Suppressor macrophage treated with lipopolysaccharide for 4 hours (primary cell): Measurements from ENCODE around the gene CMTM1.
"Not testable (repeated sequence)": the region's sequence is repeated elsewhere in the genome, so short reads cannot be mapped to it uniquely, and the experiment has no call there.

Experiments
- DNase-seq: peaks from one replicate; pipeline ENCODE4 v3.0.0-alpha.2; 2020

CMTM1 gene

DNA sequence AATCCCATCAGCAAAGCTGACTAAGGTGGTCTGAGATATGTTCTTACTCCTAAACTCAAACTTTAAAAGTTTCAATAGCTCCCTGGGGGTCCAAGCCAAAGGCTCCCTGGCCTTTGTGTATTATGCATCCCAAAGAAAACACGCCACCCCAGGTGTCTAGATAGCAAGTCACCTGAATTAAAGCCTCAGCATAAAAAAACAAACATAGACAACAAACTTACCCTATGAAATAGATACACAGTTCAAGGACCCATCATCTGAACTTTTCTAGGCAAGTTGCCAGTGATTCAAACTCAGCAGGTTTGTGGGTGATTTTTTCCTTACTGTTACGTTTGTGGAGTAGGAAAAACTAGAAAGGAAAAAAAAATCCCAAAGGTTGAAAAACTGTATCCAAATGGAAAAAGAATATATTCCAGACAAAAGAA is 50.8 kb downstream of the CMTM1 start:
- DNase-seq = no peak

DNA sequence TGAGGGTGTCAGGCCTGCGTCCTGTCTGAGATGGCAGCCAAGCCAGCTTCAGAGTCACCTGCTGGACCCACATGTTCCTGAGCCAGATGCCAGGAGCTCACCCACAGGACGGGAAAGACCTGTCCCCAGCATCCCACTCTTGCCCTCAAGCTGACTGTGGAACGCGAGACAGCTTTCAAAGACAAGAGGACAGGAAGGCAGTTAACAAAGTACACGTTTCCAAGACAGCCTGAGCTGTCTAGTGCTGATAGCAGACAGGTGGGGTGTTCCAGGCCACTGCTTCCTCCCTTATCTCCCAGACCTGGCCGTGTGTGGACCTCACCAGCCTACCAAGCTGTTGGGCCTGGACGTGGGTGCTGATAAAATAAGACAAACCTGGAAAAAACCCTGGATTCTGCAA is 51.5 kb downstream of the CMTM1 start:
- DNase-seq = no peak

- DNase-seq = no peak
Measured at GRCh38 chr16:66618588-66619375, 52.5 kb downstream of the CMTM1 start.

DNA sequence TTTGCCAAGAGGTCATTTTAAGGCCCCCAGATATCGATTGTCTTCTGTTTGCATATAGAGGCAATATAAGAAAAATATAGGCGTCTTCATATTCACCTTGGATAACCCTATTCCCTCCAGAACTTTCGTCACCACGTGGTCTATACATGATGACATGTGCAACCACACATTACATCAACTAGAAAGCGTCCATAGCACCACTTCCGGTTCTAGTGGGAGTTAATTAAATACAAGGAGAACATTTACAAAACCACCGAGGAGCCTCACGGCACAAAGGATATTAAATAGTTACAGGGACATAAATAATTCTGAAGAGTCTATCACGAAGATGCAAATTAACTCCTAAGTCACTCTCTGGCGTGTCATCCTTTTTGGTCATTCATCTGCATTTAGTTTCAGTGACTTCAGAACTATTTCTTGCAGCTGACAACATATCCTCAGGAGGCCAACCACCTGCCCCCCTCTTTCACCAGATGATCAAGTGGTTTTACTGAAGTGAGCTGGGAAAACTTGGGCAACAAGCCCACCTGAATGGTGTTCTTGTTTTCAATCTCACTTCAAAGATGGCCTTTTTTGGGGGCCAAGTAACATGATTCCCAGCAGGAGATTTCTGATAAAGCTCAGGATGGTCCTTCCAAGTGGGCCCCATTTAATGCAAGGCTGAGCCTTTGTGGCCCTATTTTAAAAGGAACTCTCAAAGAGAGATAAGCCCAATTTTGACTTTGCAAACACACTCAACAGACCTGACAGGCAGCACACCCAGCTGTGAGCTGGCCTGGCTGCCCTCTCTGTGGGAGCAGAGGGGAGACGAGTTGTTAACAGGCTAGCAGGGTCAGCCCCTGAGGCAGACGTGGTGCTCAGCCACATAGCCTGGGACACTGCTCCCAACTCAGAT is 53.5 kb downstream of the CMTM1 start:
- DNase-seq = peak; percentile 46

DNA sequence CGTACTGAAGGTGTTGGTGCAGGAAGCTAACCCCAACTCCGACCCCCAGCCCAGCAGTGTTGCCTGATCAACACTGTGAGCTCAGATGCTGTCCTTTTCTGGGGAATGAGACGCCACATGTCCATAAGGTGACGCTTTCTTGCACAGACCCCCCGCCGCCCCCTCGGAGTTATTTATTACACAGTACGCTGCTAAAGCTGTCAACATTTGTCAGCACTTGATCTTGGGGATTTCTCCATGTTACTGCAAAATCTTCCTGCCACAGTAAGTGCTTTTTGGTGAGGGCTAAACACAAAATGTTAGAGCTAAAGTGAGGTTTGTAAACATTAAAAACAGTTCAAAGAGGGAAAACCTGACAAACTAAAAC is 54.2 kb downstream of the CMTM1 start:
- DNase-seq = no peak

DNA sequence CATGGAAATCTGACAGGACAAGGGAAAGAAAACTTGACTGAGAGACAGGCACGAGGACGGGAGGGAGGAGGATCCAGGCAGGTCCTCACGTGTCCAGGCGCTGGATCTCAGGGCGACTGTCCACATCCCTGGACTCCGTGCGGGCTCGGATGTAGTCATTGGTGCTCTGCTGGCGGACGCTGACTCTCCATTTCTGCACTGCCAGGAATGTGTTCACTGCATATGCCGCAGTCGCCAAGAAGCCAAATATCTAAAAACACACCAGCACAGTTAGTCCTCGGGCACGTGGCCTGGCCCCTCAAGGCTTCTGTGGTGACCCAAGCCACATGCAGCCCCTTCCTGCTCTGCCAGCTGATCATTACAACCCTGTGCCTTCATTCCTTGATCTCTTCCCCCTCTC is 55.7 kb downstream of the CMTM1 start:
- DNase-seq = no peak

- no peak for DNase-seq
Measured at GRCh38 chr16:66622863-66623262, 56.6 kb downstream of the CMTM1 start.

- DNase-seq = no peak
Measured at GRCh38 chr16:66623755-66624154, 57.5 kb downstream of the CMTM1 start.

DNA sequence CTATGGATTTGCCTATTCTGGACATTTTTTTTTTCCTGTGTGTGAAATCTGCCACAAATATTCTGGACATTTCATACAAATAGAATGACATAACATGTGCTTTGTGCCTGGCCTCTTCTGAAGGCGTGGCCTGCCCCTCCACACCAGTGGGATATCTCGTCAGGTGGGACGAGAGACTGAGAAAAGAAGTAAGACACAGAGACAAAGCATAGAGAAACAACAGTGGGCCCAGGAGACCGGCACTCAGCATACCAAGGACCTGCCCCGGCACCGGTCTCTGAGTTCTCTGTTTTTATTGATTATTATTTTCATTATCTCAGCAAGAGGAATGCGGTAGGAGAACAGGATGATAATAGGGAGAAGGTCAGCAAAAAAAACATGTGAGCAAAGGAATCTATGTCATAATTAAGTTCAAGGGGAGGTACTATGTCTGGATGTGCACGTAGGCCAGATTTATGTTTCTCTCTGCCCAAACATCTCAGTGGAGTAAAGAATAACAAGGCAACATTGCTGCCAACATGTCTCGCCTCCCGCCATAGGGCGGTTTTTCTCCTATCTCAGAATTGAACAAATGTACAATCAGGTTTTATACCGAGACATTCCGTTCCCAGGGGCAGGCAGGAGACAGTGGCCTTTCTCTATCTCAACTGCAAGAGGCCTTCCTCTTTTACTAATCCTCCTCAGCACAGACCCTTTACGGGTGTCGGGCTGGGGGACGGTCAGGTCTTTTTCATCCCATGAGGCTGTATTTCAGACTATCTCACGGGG is 61.6 kb downstream of the CMTM1 start:
- not testable (repeated sequence) for DNase-seq
